H9 (cell line): Measurements from ENCODE around the gene CCDC80. TPM values are rescaled to one million over a fixed set of nuclear protein-coding genes. Genes with fewer than 3 reads are reported as not detected.

Experiments used
- DNase-seq: peaks from one replicate; pipeline ENCODE4 v3.0.0-alpha.2; 2017
- H2AFZ ChIP-seq: one replicate; pipeline ENCODE4 v1.6.1; 2013; ENCODE audit warnings: mild to moderate bottlenecking, low read length, control low read depth, moderate library complexity
- H2AK5ac ChIP-seq: 2 replicates; pipeline ENCODE4 v1.6.1; 2013; ENCODE audit warnings: low read length, control low read depth, mixed read lengths; ENCODE audit not compliant: insufficient read length
- H2BK120ac ChIP-seq: one replicate; pipeline ENCODE4 v1.6.1; 2013; ENCODE audit warnings: low read depth, mild to moderate bottlenecking, low read length, control low read depth, inconsistent platforms; ENCODE audit not compliant: poor library complexity, severe bottlenecking
- H2BK12ac ChIP-seq: 2 replicates; pipeline ENCODE4 v1.6.1; 2013; ENCODE audit warnings: low read length, control low read depth, mixed read lengths, low read depth; ENCODE audit not compliant: insufficient read length
- H2BK15ac ChIP-seq: 2 replicates; pipeline ENCODE4 v1.6.1; 2013; ENCODE audit warnings: low read depth, low read length, control low read depth
- H2BK20ac ChIP-seq: one replicate; pipeline ENCODE4 v1.6.1; 2013; ENCODE audit warnings: low read depth, mild to moderate bottlenecking, low read length, control low read depth, inconsistent platforms; ENCODE audit not compliant: poor library complexity, severe bottlenecking
- H2BK5ac ChIP-seq: 2 replicates; pipeline ENCODE4 v1.6.1; 2013; ENCODE audit warnings: low read length, control low read depth, mixed read lengths; ENCODE audit not compliant: insufficient read length
- H3K14ac ChIP-seq: 2 replicates; pipeline ENCODE4 v1.6.1; 2013; ENCODE audit warnings: low read length, control low read depth; ENCODE audit not compliant: insufficient read depth
- H3K18ac ChIP-seq: 2 replicates; pipeline ENCODE4 v1.6.1; 2013; ENCODE audit warnings: low read depth, mild to moderate bottlenecking, mixed read lengths, low read length, control low read depth; ENCODE audit not compliant: insufficient read length
- H3K23ac ChIP-seq: 2 replicates; pipeline ENCODE4 v1.6.1; 2013; ENCODE audit warnings: low read length, control low read depth, mixed read lengths, low read depth; ENCODE audit not compliant: insufficient read length
- H3K23me2 ChIP-seq: 2 replicates; pipeline ENCODE4 v1.6.1; 2013; ENCODE audit warnings: low read depth, mild to moderate bottlenecking, mixed read lengths, low read length, control low read depth; ENCODE audit not compliant: insufficient read length, poor library complexity, severe bottlenecking
- H3K27ac ChIP-seq: 2 replicates; pipeline ENCODE4 v1.5.1; 2013; ENCODE audit warnings: low read length, control low read depth, mixed read lengths, low read depth; ENCODE audit not compliant: insufficient read length
- H3K27me3 ChIP-seq: 2 replicates; pipeline ENCODE4 v1.6.1; 2013; ENCODE audit warnings: low read length, control low read depth, inconsistent platforms; ENCODE audit not compliant: insufficient read depth
- H3K4ac ChIP-seq: 2 replicates; pipeline ENCODE4 v1.6.1; 2013; ENCODE audit warnings: low read depth, mild to moderate bottlenecking, control low read depth, inconsistent platforms, low read length, moderate library complexity
- H3K4me1 ChIP-seq: 2 replicates; pipeline ENCODE4 v1.6.1; 2013; ENCODE audit warnings: low read length, control low read depth, inconsistent platforms; ENCODE audit not compliant: insufficient read depth
- H3K4me2 ChIP-seq: 2 replicates; pipeline ENCODE4 v1.6.1; 2013; ENCODE audit warnings: low read length, control low read depth, mixed read lengths; ENCODE audit not compliant: insufficient read length, insufficient read depth
- H3K56ac ChIP-seq: 2 replicates; pipeline ENCODE4 v1.6.1; 2013; ENCODE audit warnings: low read depth, mild to moderate bottlenecking, mixed read lengths, low read length, control low read depth; ENCODE audit not compliant: insufficient read length
- H3K79me1 ChIP-seq: 2 replicates; pipeline ENCODE4 v1.6.1; 2013; ENCODE audit warnings: low read depth, mild to moderate bottlenecking, moderate library complexity, low read length, control low read depth, inconsistent platforms; ENCODE audit not compliant: insufficient read depth, poor library complexity, severe bottlenecking
- H3K79me2 ChIP-seq: 2 replicates; pipeline ENCODE4 v1.6.1; 2013; ENCODE audit warnings: low read length, control low read depth, inconsistent platforms; ENCODE audit not compliant: insufficient read depth
- H3K9ac ChIP-seq: 2 replicates; pipeline ENCODE4 v1.6.1; 2013; ENCODE audit warnings: low read length, control low read depth, mixed read lengths; ENCODE audit not compliant: insufficient read length; ENCODE audit errors: extremely low read depth
- H3K9me3 ChIP-seq: one replicate; pipeline ENCODE4 v1.6.1; 2013; ENCODE audit warnings: low read depth, low read length, inconsistent platforms; ENCODE audit not compliant: control insufficient read depth
- H3T11ph ChIP-seq: one replicate; pipeline ENCODE4 v1.6.1; 2013; ENCODE audit warnings: mild to moderate bottlenecking, low read length, control low read depth, inconsistent platforms
- H4K20me1 ChIP-seq: one replicate; pipeline ENCODE4 v1.6.1; 2013; ENCODE audit not compliant: control insufficient read depth, insufficient read length, insufficient read depth
- H4K5ac ChIP-seq: 2 replicates; pipeline ENCODE4 v1.6.1; 2013; ENCODE audit warnings: low read depth, mild to moderate bottlenecking, mixed read lengths, low read length, control low read depth; ENCODE audit not compliant: insufficient read length
- H4K8ac ChIP-seq: replicated peaks from 2 replicates; pipeline ENCODE4 v1.6.1; 2013; ENCODE audit warnings: low read length, control low read depth, mixed read lengths, low read depth; ENCODE audit not compliant: insufficient read length
- H4K91ac ChIP-seq: 2 replicates; pipeline ENCODE4 v1.6.1; 2013; ENCODE audit warnings: low read depth, mild to moderate bottlenecking, moderate library complexity, mixed read lengths, low read length, control low read depth; ENCODE audit not compliant: insufficient read length
- H3K27ac Mint-ChIP-seq, 3 experiments: 2 replicates in 2 of 3; 3 replicates in 1 of 3; pipeline ENCODE4 v1.8.0; 2020 to 2021; ENCODE audit warnings: mixed read lengths in 3 of 3, mild to moderate bottlenecking in 1 of 3, moderate library complexity in 1 of 3
- H3K27me3 Mint-ChIP-seq: 2 replicates; pipeline ENCODE4 v1.8.0; 2021; ENCODE audit warnings: low read depth, mild to moderate bottlenecking, moderate library complexity, mixed read lengths
- H3K36me3 Mint-ChIP-seq, 3 experiments: 2 replicates in 2 of 3; 3 replicates in 1 of 3; pipeline ENCODE4 v1.8.0; 2020 to 2021; ENCODE audit warnings: low read depth in 3 of 3, mixed read lengths in 3 of 3; ENCODE audit not compliant: insufficient read depth in 1 of 3
- H3K4me1 Mint-ChIP-seq, 2 experiments: 2 replicates each; pipeline ENCODE4 v1.8.0; 2020; ENCODE audit warnings: mixed read lengths in 2 of 2
- H3K4me3 Mint-ChIP-seq, 2 experiments: 2 replicates in 1 of 2; 3 replicates in 1 of 2; pipeline ENCODE4 v1.8.0; 2020 to 2021; ENCODE audit warnings: mild to moderate bottlenecking in 2 of 2, mixed read lengths in 2 of 2, moderate library complexity in 1 of 2
- H3K9me3 Mint-ChIP-seq, 2 experiments: 2 replicates in 1 of 2; 3 replicates in 1 of 2; pipeline ENCODE4 v1.8.0; 2020; ENCODE audit warnings: mild to moderate bottlenecking in 2 of 2, mixed read lengths in 2 of 2, moderate library complexity in 1 of 2
- CTCF ChIP-seq: fragments of 200-600 bp; sonication (generic); conservative IDR thresholded peaks from 3 replicates; pipeline ENCODE4 v1.8.0; 2021; ENCODE audit warnings: antibody characterized with exemption, mild to moderate bottlenecking
- WGBS: extraction: QIAGEN DNeasy Blood & Tissue Kit; methylation state at CpG from one replicate; pipeline ENCODE4 v1.1.7; 2013; ENCODE audit warnings: missing lambda C conversion rate, low lambda C conversion rate, mixed read lengths; ENCODE audit not compliant: insufficient read length; ENCODE audit errors: extremely low coverage; 5-methylcytosine and 5-hydroxymethylcytosine counted together
- total RNA-seq: library from RNA; stranded (reverse); gene quantifications from 2 replicates; pipeline ENCODE4 v1.2.1, GENCODE V29; 2021

Gene CCDC80
- total RNA-seq, 1 experiment from 2014 or later: 5.4 TPM

GRCh38 chr3:112643621-112644240 is 2.8 kb upstream of the CCDC80 start:
- H4K20me1 ChIP-seq: no peaks in the 10 kb centered on the region
- H4K8ac ChIP-seq: no peak overlapping the region
- no peak overlapping the region for H3K4me2 ChIP-seq
- Mint-ChIP-seq H3K27me3 (peaks cover 3% of the 10 kb centered on the region; the same call in 1 of the 2 replicates), H3K36me3 (peaks cover 0 to 8% (median 2%) of the 10 kb centered on the region in 3 experiments; a peak in 1 of 7 replicates), H3K4me3 (no peak overlapping the region), H3K9me3 (no peaks in the 10 kb centered on the region), H3K27ac (no peak overlapping the region; a peak in 1 of 7 replicates), H3K4me1 (peaks cover 21 to 24% of the 10 kb centered on the region in 2 experiments)
- no peak overlapping the region for H2BK5ac ChIP-seq
- H3K18ac ChIP-seq: no peak overlapping the region
- no peak overlapping the region for H3K14ac ChIP-seq
- no peak overlapping the region for H2AK5ac ChIP-seq
- H3K4ac ChIP-seq: no peak overlapping the region
- no peak overlapping the region for H4K5ac ChIP-seq
- H2BK12ac ChIP-seq: no peak overlapping the region
- no peak overlapping the region for H3K56ac ChIP-seq
- H3K79me1 ChIP-seq: no peaks in the 10 kb centered on the region
- no peak overlapping the region for H2BK20ac ChIP-seq
- no peak for TF ChIP-seq CTCF
- no CpG with 5 or more reads among the region's 3 CpGs for WGBS
- H3K23me2 ChIP-seq: no peaks in the 10 kb centered on the region
- no peak for DNase-seq
- no peaks in the 10 kb centered on the region for H3K9me3 ChIP-seq
- H3K9ac ChIP-seq: no peak overlapping the region
- no peak overlapping the region for H2AFZ ChIP-seq
- H4K91ac ChIP-seq: no peak overlapping the region
- H3K79me2 ChIP-seq: no peaks in the 10 kb centered on the region
- H2BK15ac ChIP-seq: no peak overlapping the region
- H3K23ac ChIP-seq: no peak overlapping the region
- no peak overlapping the region for H3T11ph ChIP-seq
- no peak overlapping the region for H3K27ac ChIP-seq
- H2BK120ac ChIP-seq: no peak overlapping the region
- no peaks in the 10 kb centered on the region for H3K27me3 ChIP-seq
- peaks cover 18% of the 10 kb centered on the region for H3K4me1 ChIP-seq
